GM12872 (cell line): ENCODE measurements around the gene ANAPC5.

Source experiments
- TF ChIP-seq, protein P1 (sequence below): IDR thresholded peaks from 3 replicates; pipeline ENCODE4 v1.5.1; 2011; ENCODE audit warnings: low read depth, mild to moderate bottlenecking, low read length, moderate library complexity; ENCODE audit not compliant: insufficient read depth

ANAPC5 gene

GRCh38 chr12:121261398-121261797, 90.8 kb downstream of the ANAPC5 start:
- TF ChIP-seq, protein P1, sequence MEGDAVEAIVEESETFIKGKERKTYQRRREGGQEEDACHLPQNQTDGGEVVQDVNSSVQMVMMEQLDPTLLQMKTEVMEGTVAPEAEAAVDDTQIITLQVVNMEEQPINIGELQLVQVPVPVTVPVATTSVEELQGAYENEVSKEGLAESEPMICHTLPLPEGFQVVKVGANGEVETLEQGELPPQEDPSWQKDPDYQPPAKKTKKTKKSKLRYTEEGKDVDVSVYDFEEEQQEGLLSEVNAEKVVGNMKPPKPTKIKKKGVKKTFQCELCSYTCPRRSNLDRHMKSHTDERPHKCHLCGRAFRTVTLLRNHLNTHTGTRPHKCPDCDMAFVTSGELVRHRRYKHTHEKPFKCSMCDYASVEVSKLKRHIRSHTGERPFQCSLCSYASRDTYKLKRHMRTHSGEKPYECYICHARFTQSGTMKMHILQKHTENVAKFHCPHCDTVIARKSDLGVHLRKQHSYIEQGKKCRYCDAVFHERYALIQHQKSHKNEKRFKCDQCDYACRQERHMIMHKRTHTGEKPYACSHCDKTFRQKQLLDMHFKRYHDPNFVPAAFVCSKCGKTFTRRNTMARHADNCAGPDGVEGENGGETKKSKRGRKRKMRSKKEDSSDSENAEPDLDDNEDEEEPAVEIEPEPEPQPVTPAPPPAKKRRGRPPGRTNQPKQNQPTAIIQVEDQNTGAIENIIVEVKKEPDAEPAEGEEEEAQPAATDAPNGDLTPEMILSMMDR: no peak; the same call in 2 of the 3 replicates

GRCh38 chr12:121260091-121260490, 92.1 kb downstream of the ANAPC5 start:
- TF ChIP-seq, protein P1: no peak

- TF ChIP-seq, protein P1: no peak
These were observed 93.1 kb downstream of the ANAPC5 start for GRCh38 chr12:121259074-121259473.
